Bronchial epithelial cell (primary cell): Measurements from ENCODE around the gene KCNG3. TPM values are rescaled to one million over a fixed set of nuclear protein-coding genes. Genes with fewer than 3 reads are reported as not detected.

ENCODE experiments used
- DNase-seq: peaks from one replicate; pipeline ENCODE4 v3.0.0-alpha.2; 2010; ENCODE audit warnings: low read depth
- FAIRE-seq: peaks from 2 replicates; lab custom pipeline; 2011; peaks lifted over from hg19 to GRCh38; lab: Jason Lieb, UNC
- H3K27me3 ChIP-seq: 2 replicates; pipeline ENCODE4 v1.5.1; 2011; ENCODE audit warnings: low read length; ENCODE audit not compliant: control insufficient read depth, insufficient read depth
- H3K36me3 ChIP-seq: 2 replicates; pipeline ENCODE4 v1.5.1; 2011; ENCODE audit warnings: low read length; ENCODE audit not compliant: control insufficient read depth, insufficient read depth
- H3K4me3 ChIP-seq: 2 replicates; pipeline ENCODE4 v1.5.1; 2011; ENCODE audit warnings: mild to moderate bottlenecking, low read depth, low read length, control low read depth
- total RNA-seq: library from RNA; depleted of rRNA; stranded (reverse); fragments of >200 nt; gene quantifications from 2 replicates; pipeline ENCODE4 v1.2.1, GENCODE V29; 2014
- TF ChIP-seq, protein P1 (sequence below): IDR thresholded peaks from 2 replicates; pipeline ENCODE4 v1.5.1; 2011; ENCODE audit warnings: mild to moderate bottlenecking, moderate library complexity, low read length, control low read depth, inconsistent platforms; ENCODE audit not compliant: insufficient read depth, severe bottlenecking

The KCNG3 gene
- total RNA-seq, 1 donor from 2014 or later, result not detected

DNA sequence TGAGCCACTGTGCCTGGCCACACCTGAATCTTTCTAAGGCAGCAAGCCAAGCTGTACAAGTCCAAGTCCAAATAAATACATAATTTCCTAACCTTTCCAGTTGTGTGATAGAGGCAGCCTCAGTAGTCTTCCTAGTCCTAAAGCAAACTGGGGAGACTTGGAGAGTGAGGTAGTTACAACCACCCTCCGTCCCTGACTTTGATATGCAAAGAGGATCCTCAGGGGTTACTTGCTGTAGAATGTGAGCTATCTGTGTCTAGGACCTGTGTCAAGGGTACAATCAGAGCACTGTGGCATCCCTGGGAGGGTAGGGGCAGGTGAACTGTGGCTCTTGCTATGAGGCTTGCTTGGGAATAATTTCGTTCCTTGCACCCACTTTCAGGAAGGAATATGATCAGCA is 28.3 kb upstream of the KCNG3 start:
- no peak overlapping the region for H3K4me3 ChIP-seq
- no peak for DNase-seq
- no peak for FAIRE-seq
- TF ChIP-seq, protein P1, sequence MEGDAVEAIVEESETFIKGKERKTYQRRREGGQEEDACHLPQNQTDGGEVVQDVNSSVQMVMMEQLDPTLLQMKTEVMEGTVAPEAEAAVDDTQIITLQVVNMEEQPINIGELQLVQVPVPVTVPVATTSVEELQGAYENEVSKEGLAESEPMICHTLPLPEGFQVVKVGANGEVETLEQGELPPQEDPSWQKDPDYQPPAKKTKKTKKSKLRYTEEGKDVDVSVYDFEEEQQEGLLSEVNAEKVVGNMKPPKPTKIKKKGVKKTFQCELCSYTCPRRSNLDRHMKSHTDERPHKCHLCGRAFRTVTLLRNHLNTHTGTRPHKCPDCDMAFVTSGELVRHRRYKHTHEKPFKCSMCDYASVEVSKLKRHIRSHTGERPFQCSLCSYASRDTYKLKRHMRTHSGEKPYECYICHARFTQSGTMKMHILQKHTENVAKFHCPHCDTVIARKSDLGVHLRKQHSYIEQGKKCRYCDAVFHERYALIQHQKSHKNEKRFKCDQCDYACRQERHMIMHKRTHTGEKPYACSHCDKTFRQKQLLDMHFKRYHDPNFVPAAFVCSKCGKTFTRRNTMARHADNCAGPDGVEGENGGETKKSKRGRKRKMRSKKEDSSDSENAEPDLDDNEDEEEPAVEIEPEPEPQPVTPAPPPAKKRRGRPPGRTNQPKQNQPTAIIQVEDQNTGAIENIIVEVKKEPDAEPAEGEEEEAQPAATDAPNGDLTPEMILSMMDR, result no peak
- no peaks in the 10 kb centered on the region for H3K27me3 ChIP-seq
- no peaks in the 10 kb centered on the region for H3K36me3 ChIP-seq

DNA sequence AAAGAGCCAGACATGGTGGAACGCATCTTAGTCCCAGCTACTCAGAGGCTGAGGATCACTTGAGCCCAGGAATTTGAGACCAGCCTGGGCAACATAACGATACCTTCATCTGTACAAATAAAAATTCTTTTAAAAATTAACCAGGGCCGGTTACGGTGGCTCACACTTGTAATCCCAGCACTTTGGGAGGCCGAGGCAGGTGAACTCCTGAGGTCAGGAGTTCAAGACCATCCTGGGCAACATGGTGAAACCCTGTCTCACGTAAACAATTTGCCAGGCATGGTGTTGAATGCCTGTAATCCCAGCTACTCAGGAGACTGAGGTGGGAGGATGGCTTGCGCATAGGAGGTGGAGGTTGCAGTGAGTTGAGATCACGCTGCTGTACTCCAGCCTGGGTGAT is 25.8 kb upstream of the KCNG3 start:
- Histone ChIP-seq H3K4me3 (no peak overlapping the region), H3K36me3 (no peaks in the 10 kb centered on the region), H3K27me3 (no peaks in the 10 kb centered on the region)
- no peak for DNase-seq
- no peak for FAIRE-seq
- TF ChIP-seq, protein P1, result no peak

DNA sequence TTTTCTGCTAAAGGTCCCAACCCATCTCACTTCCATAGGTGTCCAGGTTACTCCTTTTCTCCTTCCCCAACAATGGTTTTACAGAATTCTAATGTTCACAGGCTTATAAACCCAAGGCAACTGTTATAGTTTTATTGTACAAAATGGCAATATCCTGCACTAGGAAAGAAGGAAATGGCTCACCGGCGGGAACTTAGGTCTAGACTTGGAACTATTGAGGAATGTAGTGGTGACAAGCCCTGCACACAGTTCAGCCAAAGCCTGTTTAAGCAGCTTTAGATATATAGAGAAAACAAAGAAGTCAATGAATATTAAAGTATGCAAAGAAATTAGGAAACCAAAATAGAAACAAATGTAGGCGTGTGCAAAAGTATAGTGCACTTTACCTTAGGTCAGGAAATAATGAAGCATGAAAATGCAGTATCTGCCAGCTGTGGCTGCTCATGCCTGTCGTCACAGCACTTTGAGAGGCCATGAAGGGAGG is 22.7 kb upstream of the KCNG3 start:
- DNase-seq (no peak), FAIRE-seq (no peak)
- Histone ChIP-seq H3K27me3 (no peaks in the 10 kb centered on the region), H3K36me3 (no peaks in the 10 kb centered on the region), H3K4me3 (no peak overlapping the region)
- TF ChIP-seq, protein P1, result no peak

DNA sequence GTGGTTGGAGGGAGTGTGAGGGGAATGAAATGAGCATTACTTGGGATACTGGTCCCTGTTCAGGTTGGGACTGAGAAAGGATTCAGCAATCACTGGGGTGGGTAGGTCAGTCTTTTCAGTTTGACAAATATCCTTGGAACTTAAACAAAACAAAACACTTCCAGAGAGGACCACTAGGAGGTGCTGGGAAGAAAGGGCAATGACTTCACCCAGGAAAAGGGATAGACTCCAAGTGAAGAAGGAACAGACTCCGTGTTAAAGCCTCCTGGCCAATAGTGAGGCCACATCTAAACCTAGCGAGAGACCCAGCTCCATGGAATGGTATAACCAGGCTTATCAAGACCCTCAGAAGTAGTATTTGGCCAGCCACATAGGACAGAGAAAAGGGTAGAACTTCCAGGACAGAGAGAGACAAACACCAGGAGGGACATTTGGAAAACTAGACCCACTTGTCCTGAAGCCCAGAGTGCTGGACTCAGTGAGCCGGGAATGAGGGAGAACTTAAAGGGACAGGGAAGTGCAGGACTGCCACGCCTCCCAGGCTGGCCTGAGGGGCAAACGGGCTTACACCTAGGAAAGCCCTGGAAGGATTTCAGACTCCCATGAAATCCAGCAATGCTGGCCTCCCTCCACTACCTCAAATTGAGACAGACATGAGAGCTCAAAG is 19.6 kb upstream of the KCNG3 start:
- Histone ChIP-seq H3K36me3 (no peaks in the 10 kb centered on the region), H3K4me3 (no peak overlapping the region), H3K27me3 (no peaks in the 10 kb centered on the region)
- FAIRE-seq (no peak), DNase-seq (peak; percentile 65)
- TF ChIP-seq, protein P1, result peak; percentile 69

DNA sequence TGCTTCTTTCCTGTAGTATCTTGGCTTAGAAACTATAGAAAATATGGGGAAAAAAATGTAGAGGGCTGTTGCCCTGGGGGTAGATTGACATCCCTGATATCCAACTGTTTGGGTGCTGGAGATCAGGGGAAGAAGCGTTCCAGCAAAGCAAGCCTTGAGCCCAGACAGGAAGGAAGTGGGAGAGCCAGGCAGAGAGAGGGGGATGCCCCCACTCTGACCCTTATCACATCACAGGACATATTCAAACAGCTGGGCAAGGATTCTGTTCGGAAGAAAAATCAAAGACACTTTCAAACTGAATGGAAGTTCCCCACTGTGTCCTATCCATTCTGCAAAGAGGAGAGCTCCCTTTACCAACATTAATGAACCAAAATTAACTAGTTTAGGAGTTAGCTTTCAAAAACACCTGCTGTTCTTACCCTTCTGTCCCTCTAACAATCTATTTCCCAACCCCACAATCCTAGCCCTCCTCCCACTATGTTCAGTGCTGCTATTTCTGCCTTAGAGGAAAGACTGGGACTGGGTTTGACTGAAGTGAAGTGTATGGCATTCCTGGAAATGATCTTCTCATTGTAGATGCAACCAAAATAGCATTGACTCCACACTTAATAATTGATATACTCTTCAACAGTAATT is 16.9 kb upstream of the KCNG3 start:
- Histone ChIP-seq H3K36me3 (no peaks in the 10 kb centered on the region), H3K27me3 (no peaks in the 10 kb centered on the region), H3K4me3 (no peak overlapping the region)
- TF ChIP-seq, protein P1, result no peak
- DNase-seq (no peak), FAIRE-seq (no peak)
